Body of pancreas (tissue), 4 donors: ENCODE measurements around the gene RPS21.

Experiments used
- POLR2A ChIP-seq, 3 donors: fragments of 450-650 bp; IDR thresholded peaks; one replicate each; pipeline ENCODE4 v1.6.1; 2016; ENCODE audit warnings: antibody characterized with exemption in 3 of 3, mild to moderate bottlenecking in 2 of 3
- TF ChIP-seq, protein P1 (sequence below), 7 experiments: fragments of 450-650 bp in 4 of 7; fragments of 200-600 bp in 3 of 7; sonication (generic) in 3 of 7; IDR thresholded peaks; one replicate each; pipeline ENCODE4 v1.5.1; 2016 to 2019; ENCODE audit warnings: antibody characterized with exemption in 7 of 7

GRCh38 chr20:62404761-62405107, 17.8 kb downstream of the RPS21 start:
- TF ChIP-seq, protein P1, sequence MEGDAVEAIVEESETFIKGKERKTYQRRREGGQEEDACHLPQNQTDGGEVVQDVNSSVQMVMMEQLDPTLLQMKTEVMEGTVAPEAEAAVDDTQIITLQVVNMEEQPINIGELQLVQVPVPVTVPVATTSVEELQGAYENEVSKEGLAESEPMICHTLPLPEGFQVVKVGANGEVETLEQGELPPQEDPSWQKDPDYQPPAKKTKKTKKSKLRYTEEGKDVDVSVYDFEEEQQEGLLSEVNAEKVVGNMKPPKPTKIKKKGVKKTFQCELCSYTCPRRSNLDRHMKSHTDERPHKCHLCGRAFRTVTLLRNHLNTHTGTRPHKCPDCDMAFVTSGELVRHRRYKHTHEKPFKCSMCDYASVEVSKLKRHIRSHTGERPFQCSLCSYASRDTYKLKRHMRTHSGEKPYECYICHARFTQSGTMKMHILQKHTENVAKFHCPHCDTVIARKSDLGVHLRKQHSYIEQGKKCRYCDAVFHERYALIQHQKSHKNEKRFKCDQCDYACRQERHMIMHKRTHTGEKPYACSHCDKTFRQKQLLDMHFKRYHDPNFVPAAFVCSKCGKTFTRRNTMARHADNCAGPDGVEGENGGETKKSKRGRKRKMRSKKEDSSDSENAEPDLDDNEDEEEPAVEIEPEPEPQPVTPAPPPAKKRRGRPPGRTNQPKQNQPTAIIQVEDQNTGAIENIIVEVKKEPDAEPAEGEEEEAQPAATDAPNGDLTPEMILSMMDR (IDR thresholded peaks at IDR 0.05): no peak
- no peak for TF ChIP-seq POLR2A (IDR thresholded peaks at IDR 0.05)
